ENCODE measurements around the gene RDH14.

GRCh38 chr2:18531194-18531593, 29.3 kb downstream of the RDH14 start:
- TF ChIP-seq EP300 (IDR thresholded peaks at IDR 0.05): no peak
- TF ChIP-seq REST (IDR thresholded peaks at IDR 0.05): no peak
- TF ChIP-seq CTCF (IDR thresholded peaks at IDR 0.05): no peak
- TF ChIP-seq POLR2A (IDR thresholded peaks at IDR 0.05; ENCODE audit: low read length): no peak
- no peak for TF ChIP-seq SMC3 (IDR thresholded peaks at IDR 0.05)
- no peak for TF ChIP-seq CEBPB (IDR thresholded peaks at IDR 0.05)
- TF ChIP-seq PHF8 (IDR thresholded peaks at IDR 0.05; ENCODE audit: borderline replicate concordance, low read depth): no peak
- TF ChIP-seq TP53 (CRISPR knock-in tag; IDR thresholded peaks at IDR 0.05): no peak
- no peak for TF ChIP-seq RAD21 (conservative IDR thresholded peaks at IDR 0.05 in 1 of 2, IDR thresholded peaks at IDR 0.05 in 1 of 2)
- TF ChIP-seq HDAC2 (IDR thresholded peaks at IDR 0.05): no peak
- no peak for TF ChIP-seq USF2 (IDR thresholded peaks at IDR 0.05)
- no peak for TF ChIP-seq HOXA7 (CRISPR knock-in tag; IDR thresholded peaks at IDR 0.05)
- TF ChIP-seq CHD4 (IDR thresholded peaks at IDR 0.05; ENCODE audit: borderline replicate concordance): no peak
- TF ChIP-seq PBX3 (IDR thresholded peaks at IDR 0.05): no peak

Data from A549 (cell line).